ENCODE results near the gene LACTBL1.

LACTBL1 gene

GRCh38 chr1:23018661-23019093 is 46.0 kb upstream of the LACTBL1 start:
- no peak for TF ChIP-seq RAD21 (IDR thresholded peaks at IDR 0.05; ENCODE audit: low read depth)
- TF ChIP-seq YY1 (IDR thresholded peaks at IDR 0.05; ENCODE audit: low read depth), result no peak
- TF ChIP-seq USF1 (IDR thresholded peaks at IDR 0.05), result no peak
- no peak for TF ChIP-seq TAF1 (IDR thresholded peaks at IDR 0.05; ENCODE audit: low read depth)
- no peak for TF ChIP-seq EP300 (IDR thresholded peaks at IDR 0.05; ENCODE audit: borderline replicate concordance)
- TF ChIP-seq MAX (IDR thresholded peaks at IDR 0.05), result no peak
- no peak for TF ChIP-seq REST (IDR thresholded peaks at IDR 0.05; ENCODE audit: low read depth)
- no peak for TF ChIP-seq EGR1 (IDR thresholded peaks at IDR 0.05)
- no peak for TF ChIP-seq CEBPB (IDR thresholded peaks at IDR 0.05)
- TF ChIP-seq ZBTB7A (IDR thresholded peaks at IDR 0.05; ENCODE audit: low read depth), result no peak
- no peak for TF ChIP-seq TEAD4 (IDR thresholded peaks at IDR 0.05)
- no peak for TF ChIP-seq FOXM1 (IDR thresholded peaks at IDR 0.05; ENCODE audit: borderline replicate concordance, low read depth)
- no peak for TF ChIP-seq TCF12 (IDR thresholded peaks at IDR 0.05; ENCODE audit: low read depth)

- no peak for TF ChIP-seq YY1 (IDR thresholded peaks at IDR 0.05; ENCODE audit: low read depth)
- TF ChIP-seq TCF12 (IDR thresholded peaks at IDR 0.05; ENCODE audit: low read depth), result no peak
- no peak for TF ChIP-seq EGR1 (IDR thresholded peaks at IDR 0.05)
- TF ChIP-seq CREB1 (IDR thresholded peaks at IDR 0.05; ENCODE audit: low read depth), result no peak
- no peak for TF ChIP-seq TEAD4 (IDR thresholded peaks at IDR 0.05)
- TF ChIP-seq NFIC (IDR thresholded peaks at IDR 0.05), result no peak
- TF ChIP-seq EP300 (IDR thresholded peaks at IDR 0.05; ENCODE audit: borderline replicate concordance), result no peak
- no peak for TF ChIP-seq MAX (IDR thresholded peaks at IDR 0.05)
- TF ChIP-seq REST (IDR thresholded peaks at IDR 0.05; ENCODE audit: low read depth), result no peak
- no peak for TF ChIP-seq ZBTB7A (IDR thresholded peaks at IDR 0.05; ENCODE audit: low read depth)
- TF ChIP-seq FOXM1 (IDR thresholded peaks at IDR 0.05; ENCODE audit: borderline replicate concordance, low read depth), result no peak
- TF ChIP-seq CEBPB (IDR thresholded peaks at IDR 0.05), result no peak
- no peak for TF ChIP-seq TAF1 (IDR thresholded peaks at IDR 0.05; ENCODE audit: low read depth)
- no peak for TF ChIP-seq USF1 (IDR thresholded peaks at IDR 0.05)
- no peak for TF ChIP-seq RAD21 (IDR thresholded peaks at IDR 0.05; ENCODE audit: low read depth)
Measured at GRCh38 chr1:23013657-23014056, 41.0 kb upstream of the LACTBL1 start.

- TF ChIP-seq TAF1 (IDR thresholded peaks at IDR 0.05; ENCODE audit: low read depth) (no peak), NFIC (IDR thresholded peaks at IDR 0.05) (no peak), TCF12 (IDR thresholded peaks at IDR 0.05; ENCODE audit: low read depth) (no peak)
Measured at GRCh38 chr1:23008901-23009300, 36.2 kb upstream of the LACTBL1 start.

- TF ChIP-seq ZBTB7A (IDR thresholded peaks at IDR 0.05; ENCODE audit: low read depth) (no peak), USF1 (IDR thresholded peaks at IDR 0.05) (no peak), TAF1 (IDR thresholded peaks at IDR 0.05; ENCODE audit: low read depth) (no peak), NFIC (IDR thresholded peaks at IDR 0.05) (no peak), CREB1 (IDR thresholded peaks at IDR 0.05; ENCODE audit: low read depth) (no peak), TEAD4 (IDR thresholded peaks at IDR 0.05) (no peak), EGR1 (IDR thresholded peaks at IDR 0.05) (no peak), RAD21 (IDR thresholded peaks at IDR 0.05; ENCODE audit: low read depth) (no peak), FOXM1 (IDR thresholded peaks at IDR 0.05; ENCODE audit: borderline replicate concordance, low read depth) (no peak), YY1 (IDR thresholded peaks at IDR 0.05; ENCODE audit: low read depth) (no peak), TCF12 (IDR thresholded peaks at IDR 0.05; ENCODE audit: low read depth) (no peak), EP300 (IDR thresholded peaks at IDR 0.05; ENCODE audit: borderline replicate concordance) (no peak), MAX (IDR thresholded peaks at IDR 0.05) (no peak), REST (IDR thresholded peaks at IDR 0.05; ENCODE audit: low read depth) (no peak)
Measured at GRCh38 chr1:23007106-23007505, 34.4 kb upstream of the LACTBL1 start.

Measured in Ishikawa (cell line).